HepG2 (cell line): Measurements from ENCODE around the gene AIP. TPM values are rescaled to one million over a fixed set of nuclear protein-coding genes. Genes with fewer than 3 reads are reported as not detected.

Experiments
- IKZF5 ChIP-seq: IDR thresholded peaks from 2 replicates; pipeline ENCODE4 v1.6.1; 2018; ENCODE audit warnings: missing genetic modification reagents, mild to moderate bottlenecking, missing compliant biosample characterization
- JDP2 ChIP-seq: sonication (generic); formaldehyde crosslinking; IDR thresholded peaks from 2 replicates; pipeline ENCODE4 v1.8.1; 2022; ENCODE audit warnings: missing genetic modification reagents, borderline replicate concordance
- TBX3 ChIP-seq: fragments of 450-650 bp; IDR thresholded peaks from 2 replicates; pipeline ENCODE4 v1.6.1; 2017; ENCODE audit warnings: antibody characterized with exemption, mild to moderate bottlenecking, inconsistent platforms, borderline replicate concordance
- TRIM22 ChIP-seq: fragments of 450-650 bp; IDR thresholded peaks from 2 replicates; pipeline ENCODE4 v1.6.1; 2017
- ZBTB33 ChIP-seq: sonication (generic); formaldehyde crosslinking; IDR thresholded peaks from 2 replicates; pipeline ENCODE4 v1.4.0; 2020; ENCODE audit warnings: missing genetic modification reagents
- ZFP37 ChIP-seq: sonication (generic); formaldehyde crosslinking; IDR thresholded peaks from 2 replicates; pipeline ENCODE4 v1.4.0; 2020; ENCODE audit warnings: missing genetic modification reagents, borderline replicate concordance
- ZNF710 ChIP-seq: sonication (generic); formaldehyde crosslinking; IDR thresholded peaks from 2 replicates; pipeline ENCODE4 v1.5.0; 2020; ENCODE audit warnings: mild to moderate bottlenecking, missing genetic modification reagents, borderline replicate concordance
- polyA plus RNA-seq, 8 experiments: library from polyadenylated mRNA; depleted of rRNA in 3 of 8; stranded (reverse) in 7 of 8; unstranded in 1 of 8; fragments of >200 nt; fragmentation: Illumina TruSeq in 4 of 8; extraction: Trizol in 4 of 8; gene quantifications; 2 replicates each; pipeline versions ENCODE4 v1.2.1 to v1.2.3, GENCODE V29; 2011 to 2016; ENCODE audit warnings: low read depth in 4 of 8, missing spikeins in 1 of 8, mixed read lengths in 1 of 8; ENCODE audit not compliant: insufficient read depth in 1 of 8
- total RNA-seq, 5 experiments: library from RNA; depleted of rRNA; stranded (reverse); fragments of >200 nt; fragmentation: Illumina TruSeq; extraction: Trizol; gene quantifications; 2 replicates each; pipeline ENCODE4 v1.2.3, GENCODE V29; 2016; ENCODE audit warnings: low read depth in 1 of 5

AIP gene
- total and polyA plus RNA-seq, 2 of the 13 experiments (the other 11 are each of a cell fraction or from before 2014, with no cell fraction given): 51.8 to 110 TPM

GRCh38 chr11:67440229-67441097 is 42.4 kb upstream of the AIP start (continued):
- no peak for TF ChIP-seq ZNF710
- no peak for TF ChIP-seq JDP2 (CRISPR knock-in tag)
- TF ChIP-seq IKZF5 (CRISPR knock-in tag): no peak
- TF ChIP-seq ZBTB33 (CRISPR knock-in tag): no peak
- no peak for TF ChIP-seq TRIM22
- no peak for TF ChIP-seq ZFP37 (CRISPR knock-in tag)
- no peak for TF ChIP-seq TBX3
- TF ChIP-seq, all 625 proteins: peak for 0
